ENCODE measurements around the gene INTS1. TPM values are rescaled to one million over a fixed set of nuclear protein-coding genes. Genes with fewer than 3 reads are reported as not detected.

The INTS1 gene
- total RNA-seq, 1 donor from 2014 or later, result 81.2 TPM

DNA sequence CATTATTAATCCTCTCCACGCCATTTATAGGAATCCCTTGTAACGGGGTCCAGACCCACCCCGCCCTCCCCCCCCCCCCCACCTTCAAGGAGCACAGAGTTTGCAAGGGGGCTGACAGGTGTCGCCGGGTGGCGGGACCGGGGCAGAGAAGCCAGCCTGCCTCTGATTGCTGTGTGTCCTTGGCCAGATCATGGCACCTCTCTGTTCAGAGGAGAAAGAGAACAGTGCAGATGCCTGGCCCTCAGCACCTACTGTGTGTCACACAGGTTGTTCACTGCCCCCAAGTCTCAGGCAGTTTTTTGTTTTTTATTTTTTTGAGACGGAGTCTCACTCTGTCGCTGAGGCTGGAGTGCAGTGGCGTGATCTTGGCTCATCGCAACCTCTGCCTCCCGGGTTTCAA is 39.5 kb downstream of the INTS1 start:
- intact Hi-C loops (cut with micrococcal nuclease), result no loop called here

- intact Hi-C loops (cut with micrococcal nuclease), result no loop called here
These were observed 40.4 kb downstream of the INTS1 start for GRCh38 chr7:1463676-1464223.

GRCh38 chr7:1461646-1462375 is 42.4 kb downstream of the INTS1 start:
- intact Hi-C loops (cut with micrococcal nuclease), result no loop called here

DNA sequence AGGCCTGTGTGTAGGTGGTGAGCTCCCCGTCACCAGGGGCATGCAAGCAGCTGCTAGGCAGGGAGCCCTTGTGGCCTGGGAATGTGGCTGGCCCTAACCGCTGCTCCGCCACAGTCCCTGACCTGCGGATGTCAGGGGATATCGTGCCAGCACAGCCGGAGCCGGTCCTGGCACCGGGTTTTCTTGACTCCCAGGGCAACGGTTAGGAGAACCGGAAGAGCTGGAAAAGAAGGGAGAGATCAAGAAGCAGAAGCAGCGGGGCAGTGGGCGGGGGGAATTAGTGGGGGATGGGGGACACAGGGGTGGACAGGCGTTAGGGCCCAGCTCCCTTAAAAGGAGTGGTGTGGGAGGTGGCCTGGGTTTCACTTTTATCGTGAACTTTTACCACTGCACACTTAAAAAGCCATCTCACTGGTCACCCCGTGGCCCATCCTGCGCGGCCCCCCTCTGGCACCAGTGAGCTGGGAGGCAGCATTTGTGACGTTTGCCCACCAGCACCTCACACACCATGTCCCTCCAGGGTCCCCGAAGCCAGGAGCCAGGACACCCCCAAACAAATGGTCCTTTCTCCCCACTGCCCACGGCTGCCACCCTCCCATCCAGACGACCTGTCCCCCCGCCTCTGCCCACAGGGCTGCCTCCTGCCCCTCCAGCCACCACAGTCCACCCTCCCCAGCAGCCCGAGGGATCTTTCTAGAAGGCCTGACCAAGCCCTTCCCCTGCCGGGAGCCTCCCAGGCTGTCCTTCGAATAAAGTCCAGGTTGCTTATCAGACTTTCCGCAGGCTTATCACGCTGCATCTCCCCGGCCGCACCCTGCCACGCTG is 43.2 kb downstream of the INTS1 start:
- intact Hi-C loops (cut with micrococcal nuclease), result no loop called here

GRCh38 chr7:1459920-1460820 is 44.0 kb downstream of the INTS1 start:
- intact Hi-C loops (cut with micrococcal nuclease), result loop anchor here (1.0 to 2.0 kb wide), 4 partner anchors 43 to 70 kb away; partner anchors contain the start of genes INTS1 and MAFK

DNA sequence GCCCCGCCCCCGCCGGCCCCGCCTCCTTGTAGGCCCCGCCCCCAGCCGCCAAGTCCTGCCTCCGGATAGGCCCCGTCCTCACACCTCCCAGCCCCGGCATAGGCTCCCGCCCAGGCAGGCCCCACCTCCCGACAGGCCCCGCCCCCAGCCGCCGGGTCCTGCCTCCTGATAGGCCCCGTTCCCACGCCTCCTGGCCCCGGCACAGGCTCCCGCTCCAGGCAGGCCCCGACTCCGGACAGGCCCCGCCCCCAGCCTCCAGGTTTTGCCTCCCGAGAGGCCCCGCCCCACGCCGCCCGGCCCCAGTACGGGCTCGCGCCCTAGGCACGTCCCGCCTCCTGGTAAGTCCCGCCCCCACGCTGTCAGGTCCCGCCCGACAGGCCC is 44.7 kb downstream of the INTS1 start:
- intact Hi-C loops (cut with micrococcal nuclease), result loop anchor here (1.0 to 2.0 kb wide), 4 partner anchors 42 to 71 kb away; partner anchors contain the start of genes INTS1 and MAFK

DNA sequence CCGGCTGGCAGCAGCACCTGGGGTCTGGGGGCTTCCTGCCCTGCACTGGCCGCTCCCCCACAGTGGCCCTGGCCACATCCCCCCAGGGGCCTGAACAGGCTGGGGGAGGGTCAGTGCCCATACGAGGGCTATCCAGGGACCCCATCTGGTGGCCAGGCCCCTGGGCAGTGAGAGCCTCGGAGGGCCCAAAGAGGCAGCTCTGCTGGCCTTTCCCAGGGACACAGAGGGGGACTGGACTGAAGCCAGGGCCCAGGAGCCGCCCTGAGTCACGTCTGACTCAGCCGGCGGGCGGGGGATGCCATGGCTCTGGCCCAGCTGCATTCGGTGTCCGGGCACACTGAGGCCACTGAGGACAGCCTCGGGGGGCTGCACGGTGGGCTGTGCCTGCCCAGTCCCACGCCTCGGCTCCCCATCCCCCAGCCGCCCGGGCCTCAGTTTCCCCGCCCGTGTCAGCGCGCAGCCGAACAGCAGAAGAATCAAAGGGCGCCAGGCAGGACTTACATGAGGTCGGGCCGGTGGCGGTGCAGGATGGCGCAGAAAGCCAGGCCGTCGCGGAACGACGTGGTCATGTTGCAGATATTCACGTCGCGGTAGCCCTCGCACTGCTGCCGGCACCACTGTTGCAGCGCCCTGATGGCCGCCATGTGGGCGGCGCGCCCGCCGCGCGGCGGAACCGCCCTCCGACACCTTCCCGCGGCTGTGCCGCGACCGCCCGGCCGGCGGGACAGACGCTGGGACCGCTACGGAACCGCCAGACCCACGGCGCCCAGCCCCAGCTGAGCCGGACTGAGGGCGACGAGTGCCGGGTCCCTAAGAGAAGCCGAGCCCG is 45.3 kb downstream of the INTS1 start, which contains the start of gene MICALL2:
MICALL2 (minus strand) TSS at position 788 of the 829 bp plus-strand sequence; CDS start at position 644, 144 bp downstream.
- intact Hi-C loops (cut with micrococcal nuclease), result loop anchor here (1.0 to 2.0 kb wide), 4 partner anchors 42 to 71 kb away; partner anchors contain the start of genes INTS1 and MAFK

GRCh38 chr7:1457949-1458682 is 46.1 kb downstream of the INTS1 start:
- intact Hi-C loops (cut with micrococcal nuclease), result loop anchor here (2.0 kb wide), 1 partner anchor 47 kb away; the partner anchor contains the start of gene INTS1

DNA sequence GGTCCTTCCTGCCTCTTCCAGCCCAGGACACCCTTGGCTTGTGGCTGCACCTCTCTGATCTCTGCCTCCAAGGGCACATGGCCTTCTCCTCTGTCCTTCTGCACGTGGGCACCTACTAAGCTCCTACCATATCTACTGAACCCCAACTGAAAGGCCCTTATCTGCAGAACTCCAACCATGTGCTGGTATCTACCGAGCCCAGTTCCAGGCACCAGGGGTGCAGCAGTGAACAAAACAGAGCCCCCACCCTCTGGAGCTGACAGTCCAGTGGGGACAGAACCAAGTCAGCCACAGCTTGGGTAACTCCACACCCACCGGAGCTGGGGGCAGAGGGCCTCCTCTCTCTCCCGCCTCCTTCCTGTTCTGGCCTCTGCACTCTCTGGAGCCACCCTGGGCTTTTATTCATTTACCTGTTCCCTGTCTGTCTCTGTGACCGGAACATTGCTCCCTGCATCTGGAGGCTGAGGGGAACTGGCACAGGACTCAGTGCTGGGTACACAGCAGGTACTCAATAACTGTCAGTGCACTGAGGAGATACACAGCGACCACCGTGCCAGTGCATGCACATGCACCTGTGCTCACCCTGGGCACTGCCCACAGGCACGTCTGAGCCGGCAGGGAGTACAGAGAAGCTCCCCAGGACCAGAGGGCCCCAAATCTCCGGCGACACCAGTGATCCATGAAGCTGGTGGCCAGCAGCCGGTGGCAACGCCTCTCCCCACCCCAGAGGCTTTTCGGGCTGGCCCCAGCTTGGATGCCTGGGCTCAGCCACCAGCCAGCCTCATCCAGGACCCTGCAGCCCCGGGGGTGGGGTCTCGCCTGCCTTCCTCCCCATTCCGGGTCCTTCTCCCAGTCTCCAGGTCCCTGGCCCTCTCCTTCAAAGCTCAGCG is 46.9 kb downstream of the INTS1 start:
- intact Hi-C loops (cut with micrococcal nuclease), result no loop called here

- intact Hi-C loops (cut with micrococcal nuclease), result no loop called here
These were observed 48.2 kb downstream of the INTS1 start for GRCh38 chr7:1455955-1456354.

DNA sequence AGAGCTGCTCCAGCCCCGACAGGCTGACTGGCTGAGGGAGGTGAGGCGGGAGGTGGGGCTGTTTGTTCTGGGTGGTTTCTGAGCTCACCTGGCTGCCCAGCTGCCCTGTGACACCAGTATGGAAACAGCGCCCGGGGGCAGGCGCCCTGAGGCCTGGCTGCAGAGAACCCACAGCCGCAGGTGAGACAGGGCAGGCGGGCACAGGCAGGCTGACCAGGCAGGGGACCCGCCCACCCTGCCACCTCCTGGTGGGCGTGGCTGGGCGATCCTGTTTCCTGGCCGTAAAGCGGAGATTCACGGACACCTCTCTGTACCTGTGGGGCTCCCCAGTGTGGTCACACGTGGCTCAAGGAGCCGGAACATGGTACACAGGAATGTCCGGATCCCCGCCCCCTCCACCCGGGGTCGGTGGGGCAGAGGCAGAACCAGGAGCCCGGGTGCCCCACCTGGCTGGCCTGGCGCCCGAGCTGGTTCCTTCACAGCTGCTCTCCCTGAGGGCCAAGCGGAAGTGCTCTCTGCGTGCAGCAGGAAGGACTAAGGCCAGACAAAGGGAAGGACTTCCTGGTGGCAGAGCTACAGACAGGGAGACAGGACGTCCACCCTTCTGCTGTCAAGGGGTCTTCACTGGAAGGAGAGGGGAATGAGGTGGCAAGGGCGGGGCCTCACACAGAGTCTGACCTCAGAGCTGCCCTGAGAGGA is 48.8 kb downstream of the INTS1 start:
- intact Hi-C loops (cut with micrococcal nuclease), result no loop called here

- intact Hi-C loops (cut with micrococcal nuclease), result no loop called here
These were observed 49.6 kb downstream of the INTS1 start for GRCh38 chr7:1454542-1454941.

DNA sequence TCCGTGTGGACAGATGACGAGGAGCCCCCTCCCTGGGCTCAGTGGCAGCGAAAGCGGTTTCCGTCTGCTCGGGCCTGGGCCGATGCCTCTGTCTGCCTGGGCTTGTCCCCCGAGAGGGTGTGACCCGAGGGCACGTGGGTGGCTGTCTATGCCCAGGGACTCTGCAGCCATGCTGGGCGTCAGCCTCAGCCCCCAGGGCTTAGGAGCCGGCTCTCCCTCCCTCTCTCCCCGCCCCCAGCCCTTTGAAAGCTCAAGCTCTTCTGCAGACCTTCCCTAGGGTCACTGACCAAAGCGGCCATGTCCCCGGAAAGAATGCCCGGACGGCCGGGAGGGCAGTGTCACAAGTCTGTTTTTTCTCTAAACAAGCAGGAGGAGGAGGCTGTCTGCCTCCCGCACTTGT is 52.0 kb downstream of the INTS1 start:
- intact Hi-C loops (cut with micrococcal nuclease), result no loop called here

DNA sequence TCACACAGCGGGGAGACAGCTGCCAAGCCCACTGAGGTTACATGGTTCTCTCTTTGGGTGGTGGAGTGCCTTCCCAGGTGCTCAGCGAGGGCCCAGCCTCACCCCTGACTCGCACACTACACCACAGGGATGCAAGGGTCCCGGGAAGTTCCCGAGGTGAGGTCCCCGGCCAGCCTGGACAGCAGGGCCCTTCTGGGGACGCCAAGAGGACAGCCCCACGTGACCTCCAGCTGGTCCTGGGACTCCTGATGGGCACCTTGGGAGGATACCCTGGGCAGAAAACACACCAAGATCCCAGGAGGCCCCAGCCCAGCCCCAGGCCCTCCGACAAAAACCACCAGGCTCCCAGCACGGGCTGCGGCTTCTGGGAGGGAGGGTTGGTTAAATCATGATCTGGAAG is 53.2 kb downstream of the INTS1 start:
- intact Hi-C loops (cut with micrococcal nuclease), result no loop called here

GRCh38 chr7:1450431-1450830 is 53.8 kb downstream of the INTS1 start:
- intact Hi-C loops (cut with micrococcal nuclease), result no loop called here

DNA sequence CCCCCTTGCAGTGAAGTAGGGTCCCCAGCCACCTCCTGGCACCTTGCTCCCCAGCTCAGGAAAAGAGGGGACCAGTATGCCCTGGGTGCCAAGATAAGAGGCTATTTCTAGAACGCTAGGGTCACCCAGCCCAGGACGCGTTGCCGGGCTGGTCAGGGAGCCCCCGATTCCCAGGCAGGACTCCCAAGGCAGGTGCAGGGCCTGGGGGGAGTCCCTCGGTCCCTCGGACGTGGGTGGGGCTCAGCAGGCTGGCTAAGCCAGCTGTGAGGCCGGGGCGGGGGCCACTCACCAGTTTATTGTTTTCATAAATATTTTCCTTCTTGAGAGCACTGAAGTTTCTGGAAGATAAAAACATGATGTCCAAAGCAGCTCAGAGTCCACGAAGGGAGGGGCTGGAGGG is 54.2 kb downstream of the INTS1 start:
- intact Hi-C loops (cut with micrococcal nuclease), result no loop called here

- intact Hi-C loops (cut with micrococcal nuclease), result no loop called here
These were observed 54.7 kb downstream of the INTS1 start for GRCh38 chr7:1449501-1449900.

DNA sequence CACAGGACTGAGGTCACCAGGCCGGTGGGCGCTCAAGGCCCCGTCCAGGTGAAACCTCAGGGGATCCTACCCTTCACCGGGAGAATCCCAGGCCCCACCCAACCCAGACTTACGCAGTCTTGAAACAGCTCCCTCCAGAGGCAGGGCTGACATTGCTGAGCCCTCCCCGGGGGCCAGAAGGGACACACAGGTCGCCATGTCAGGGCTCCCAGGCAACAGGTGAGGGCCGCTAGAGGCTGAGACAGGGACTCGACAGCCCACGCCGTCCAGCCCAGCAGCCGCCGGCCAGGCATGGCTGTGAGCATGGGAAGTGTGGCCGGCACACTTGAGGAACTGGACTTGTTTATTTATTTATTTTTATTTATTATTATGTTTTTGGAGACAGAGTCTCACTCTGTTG is 55.2 kb downstream of the INTS1 start:
- intact Hi-C loops (cut with micrococcal nuclease), result no loop called here
